Stromal cell of bone marrow (primary cell): Measurements from ENCODE around the gene ZNF516.

Source experiments
- DNase-seq: peaks from one replicate; pipeline ENCODE4 v3.0.0-alpha.2; 2012; ENCODE audit warnings: low read depth

ZNF516 gene

DNA sequence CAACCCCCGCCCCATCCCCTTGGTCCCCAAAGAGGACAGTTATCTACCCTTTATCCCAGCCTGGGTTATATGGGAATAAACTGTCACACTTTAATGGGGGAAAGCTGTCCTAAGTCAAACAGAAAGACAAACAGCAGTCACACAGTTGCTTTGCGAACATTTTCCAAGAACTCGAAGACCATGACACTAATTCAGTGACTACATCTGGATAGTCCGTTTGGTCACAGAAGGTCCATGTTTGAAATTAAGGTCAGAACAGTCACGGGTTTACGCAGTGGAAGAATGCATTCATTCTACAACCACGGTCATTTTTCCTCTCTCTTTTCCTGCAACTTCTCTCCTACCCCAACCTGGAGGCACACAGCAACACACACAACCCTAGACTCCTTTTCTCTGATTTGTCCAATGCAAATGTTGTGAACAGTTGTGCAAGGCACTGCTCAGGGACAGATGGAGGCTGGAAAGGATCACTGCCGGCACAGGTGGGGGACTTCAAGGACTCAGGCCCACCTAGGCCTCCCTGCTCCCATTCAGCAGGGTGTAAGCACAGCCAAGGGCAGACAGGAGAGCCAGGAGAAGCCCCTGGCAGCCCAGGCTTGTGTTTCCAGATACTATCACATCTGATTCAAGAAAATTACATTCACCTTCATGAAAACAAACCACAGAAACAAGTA is 39.9 kb downstream of the ZNF516 start:
- no peak for DNase-seq

DNA sequence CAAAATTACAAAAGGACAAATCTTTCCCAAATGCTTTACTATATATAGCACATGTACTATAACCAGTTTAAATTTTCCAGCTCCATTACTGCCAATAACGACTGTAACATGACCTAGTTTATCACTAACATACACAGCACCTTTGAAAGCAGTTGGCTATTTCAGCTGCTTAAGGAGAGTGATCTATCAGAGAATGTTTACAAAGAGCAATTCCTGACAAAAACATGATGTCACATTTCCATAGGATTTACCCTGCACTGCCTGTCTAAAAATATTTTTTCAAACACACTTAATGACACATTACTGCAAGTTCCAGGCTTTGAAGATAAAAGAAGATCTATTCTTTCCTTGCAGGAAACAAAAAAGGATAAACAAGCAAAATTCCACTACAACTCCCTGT is 40.6 kb downstream of the ZNF516 start:
- DNase-seq: no peak

DNA sequence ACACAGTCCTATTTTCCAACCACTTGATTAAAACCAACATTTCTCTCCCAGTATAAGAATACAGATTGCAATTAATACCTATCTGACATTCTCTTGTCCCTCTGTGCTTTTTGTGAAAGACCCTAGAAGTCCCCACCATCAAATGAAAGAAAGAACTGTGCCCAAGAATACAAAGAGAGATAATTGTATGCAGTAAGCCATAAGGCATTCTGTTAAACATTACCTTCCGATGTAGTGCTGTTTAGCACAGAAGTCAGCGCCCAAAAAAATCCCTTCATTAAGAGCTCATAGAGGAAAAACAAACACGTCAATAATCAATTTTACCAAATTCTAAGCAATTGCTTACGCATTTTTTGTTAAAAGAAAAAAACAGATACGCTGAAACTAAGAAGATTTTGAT is 41.1 kb downstream of the ZNF516 start:
- DNase-seq: no peak

DNA sequence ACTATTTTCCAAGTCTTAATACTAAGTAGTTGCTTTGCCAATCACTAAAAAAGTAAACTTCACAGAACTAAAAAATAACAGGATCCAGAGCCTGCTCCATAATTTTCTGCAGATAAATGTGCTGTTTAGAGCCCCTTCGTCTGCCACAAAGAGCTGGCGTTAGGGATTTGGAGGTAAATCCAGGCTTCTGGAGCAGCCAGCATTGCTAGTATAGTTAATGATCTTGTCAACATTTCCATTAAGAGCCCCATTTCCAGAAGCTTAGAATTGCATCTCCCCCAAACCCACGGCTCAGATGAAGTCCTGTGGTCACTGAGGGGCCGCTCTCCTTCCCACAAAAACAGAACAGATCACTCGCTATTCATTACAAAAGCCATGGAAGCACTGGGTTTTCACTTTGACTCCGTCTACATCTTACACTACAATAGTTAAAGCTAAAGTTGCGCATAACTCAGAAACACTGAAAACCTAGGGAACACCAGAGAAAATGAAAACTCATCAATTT is 41.9 kb downstream of the ZNF516 start:
- DNase-seq: no peak

DNA sequence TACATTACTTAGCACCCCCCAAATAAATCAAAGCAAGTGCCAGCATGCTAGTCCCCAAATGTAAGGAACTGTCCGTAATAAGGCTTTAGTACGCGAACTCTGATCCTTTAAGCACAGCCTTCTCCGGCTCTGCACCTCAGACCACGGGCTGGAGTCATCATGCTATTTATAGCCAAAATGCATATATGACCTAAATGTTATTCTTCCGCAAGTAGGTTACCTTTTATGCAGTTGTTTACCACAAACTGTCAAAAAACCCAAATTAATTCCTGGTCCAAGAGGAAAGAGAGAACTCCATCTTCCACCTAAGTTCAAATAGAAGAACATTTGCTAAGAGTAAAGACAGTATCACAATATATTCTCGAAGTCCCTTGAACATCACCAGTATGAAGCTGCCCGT is 42.7 kb downstream of the ZNF516 start:
- no peak for DNase-seq

DNA sequence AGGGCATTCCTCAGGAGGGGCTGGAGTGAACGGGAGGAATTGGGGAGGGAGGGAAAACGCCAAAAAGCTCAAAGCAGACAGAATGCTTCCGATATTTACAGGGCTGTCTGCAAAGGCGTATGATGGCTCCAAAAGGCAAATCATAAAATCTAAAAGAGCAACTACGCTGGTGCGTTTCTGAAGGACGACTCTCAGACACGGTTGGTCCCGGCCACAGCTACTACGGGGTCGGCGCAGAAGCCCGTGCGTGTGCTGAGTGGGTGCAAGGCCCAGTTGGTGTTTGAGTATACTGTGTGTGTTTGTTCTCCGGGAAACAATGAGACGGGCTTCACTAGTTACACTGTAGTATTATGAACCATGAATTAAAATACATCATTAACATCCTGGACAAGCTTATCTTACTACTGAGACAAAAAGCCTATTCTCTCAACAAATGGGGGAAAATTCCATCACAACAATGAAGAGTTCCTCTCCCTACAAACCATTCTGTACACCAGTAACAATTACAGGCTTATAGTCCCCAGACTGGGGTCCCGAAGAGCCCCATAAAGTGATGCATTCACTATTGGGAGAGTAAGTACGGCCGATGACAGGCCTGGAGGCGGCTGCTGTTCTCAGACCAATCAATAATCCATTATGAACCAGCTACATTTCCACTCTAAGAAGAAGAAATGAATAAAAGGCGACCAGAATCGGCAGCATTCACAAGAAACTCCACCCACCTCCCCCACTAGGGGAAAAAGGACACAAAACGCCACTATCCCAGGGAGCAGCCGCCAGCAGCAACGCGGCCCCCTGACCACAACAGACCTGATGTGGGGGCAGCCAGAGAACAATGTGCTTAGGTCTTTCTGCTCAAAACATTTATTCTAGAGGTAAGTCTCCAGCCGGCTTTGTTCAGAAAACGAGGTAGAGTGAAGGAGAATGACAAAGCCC is 43.4 kb downstream of the ZNF516 start:
- DNase-seq: no peak

DNA sequence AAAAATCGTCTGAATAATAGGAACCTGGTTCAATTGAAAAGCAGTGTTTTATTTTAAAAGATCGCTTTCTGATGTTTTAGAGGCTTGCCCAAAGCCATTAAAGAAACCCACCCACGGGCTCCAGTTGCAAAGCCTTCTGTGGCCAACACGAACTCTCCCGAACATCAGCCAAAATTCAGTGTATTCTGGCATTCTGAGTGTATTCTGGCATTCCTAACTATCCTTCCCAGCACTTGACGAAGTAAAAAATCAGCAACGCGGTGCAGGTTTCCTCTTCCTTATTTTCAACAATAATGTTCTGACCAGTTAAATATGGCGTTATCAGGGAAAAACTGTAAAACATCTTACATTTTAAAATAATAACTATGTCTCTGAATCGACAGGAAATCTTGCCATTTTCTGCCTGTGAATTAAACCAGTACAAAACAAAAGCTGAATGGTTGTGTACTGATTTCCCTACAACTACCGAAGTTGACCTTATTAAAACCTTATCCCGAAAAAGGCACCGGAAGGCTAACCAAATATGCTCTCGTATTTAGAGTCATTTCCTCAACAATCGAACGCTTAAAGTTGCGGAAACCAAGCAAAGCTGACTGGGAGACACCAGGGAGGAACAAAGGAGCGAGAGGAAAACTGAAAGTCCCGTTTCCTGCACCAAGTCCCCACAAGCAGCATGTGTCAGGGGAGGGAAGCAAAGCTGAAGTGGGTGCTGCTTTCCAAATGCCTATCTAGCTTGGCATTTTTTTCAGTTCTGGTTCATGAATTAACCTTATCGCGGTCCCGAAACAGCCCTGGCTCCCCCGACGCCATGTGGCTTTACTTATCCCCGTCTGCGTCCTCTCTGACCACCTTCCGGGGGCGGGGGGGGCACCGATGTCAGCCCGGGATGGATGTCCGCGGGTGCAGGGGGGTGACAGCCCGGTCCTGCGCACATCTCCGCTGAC is 44.3 kb downstream of the ZNF516 start:
- peak; percentile 53 for DNase-seq

DNA sequence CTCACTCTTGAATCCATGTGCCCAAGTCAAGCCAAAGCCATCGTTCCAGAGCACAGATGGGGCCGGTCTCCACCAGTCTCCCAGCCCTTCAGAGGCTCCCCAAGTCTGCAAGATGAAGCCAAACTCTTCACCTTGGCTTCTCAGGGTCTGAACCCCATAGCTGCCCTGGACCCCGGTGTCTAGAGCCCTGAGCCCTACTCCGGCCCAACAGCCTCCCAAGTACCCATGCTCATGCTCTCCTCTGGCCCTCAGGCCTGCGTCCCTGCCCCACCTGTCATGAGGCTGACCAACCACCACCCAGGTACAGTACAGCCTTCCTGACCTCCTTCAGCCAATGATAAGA is 46.0 kb downstream of the ZNF516 start:
- DNase-seq: no peak

DNA sequence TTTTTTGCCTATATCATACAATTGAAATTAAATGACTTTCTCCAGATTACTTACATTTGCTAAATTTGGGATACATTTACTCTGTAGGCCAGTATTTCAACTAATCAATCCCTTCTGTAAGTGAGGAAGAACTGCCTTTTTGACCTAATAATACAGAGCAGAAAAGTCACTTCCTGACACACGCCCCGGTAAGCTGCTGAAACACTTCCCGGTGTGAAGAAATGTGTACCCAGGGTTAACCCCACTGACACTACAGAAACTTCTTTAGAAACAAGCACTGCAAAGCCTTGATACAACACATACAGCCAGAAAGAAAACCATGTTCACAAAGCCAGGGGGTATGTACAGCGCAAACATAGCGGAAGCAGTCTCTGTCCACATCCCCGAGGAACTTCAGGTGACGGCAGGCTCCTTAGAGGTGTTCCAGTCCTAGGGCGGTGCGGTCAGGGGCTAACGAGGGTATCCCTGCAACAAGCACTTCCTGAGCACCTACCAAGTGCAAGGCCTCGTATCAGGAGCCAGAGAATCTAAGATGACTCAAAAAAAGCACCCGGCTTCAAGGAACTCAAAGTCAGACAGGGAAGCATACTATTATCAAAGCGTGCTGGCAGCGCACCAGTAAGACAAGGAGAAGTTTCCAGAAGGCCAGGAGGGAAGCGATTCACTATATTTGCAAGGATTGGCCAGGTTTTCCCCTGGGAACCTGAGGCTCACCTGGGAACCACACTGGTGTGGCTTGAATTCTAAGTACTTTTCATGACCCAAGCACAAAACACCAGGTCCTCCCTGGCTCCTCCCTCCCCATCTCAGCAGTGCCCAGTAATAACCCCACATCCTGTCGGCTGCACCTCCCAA is 46.6 kb downstream of the ZNF516 start:
- DNase-seq: no peak

DNA sequence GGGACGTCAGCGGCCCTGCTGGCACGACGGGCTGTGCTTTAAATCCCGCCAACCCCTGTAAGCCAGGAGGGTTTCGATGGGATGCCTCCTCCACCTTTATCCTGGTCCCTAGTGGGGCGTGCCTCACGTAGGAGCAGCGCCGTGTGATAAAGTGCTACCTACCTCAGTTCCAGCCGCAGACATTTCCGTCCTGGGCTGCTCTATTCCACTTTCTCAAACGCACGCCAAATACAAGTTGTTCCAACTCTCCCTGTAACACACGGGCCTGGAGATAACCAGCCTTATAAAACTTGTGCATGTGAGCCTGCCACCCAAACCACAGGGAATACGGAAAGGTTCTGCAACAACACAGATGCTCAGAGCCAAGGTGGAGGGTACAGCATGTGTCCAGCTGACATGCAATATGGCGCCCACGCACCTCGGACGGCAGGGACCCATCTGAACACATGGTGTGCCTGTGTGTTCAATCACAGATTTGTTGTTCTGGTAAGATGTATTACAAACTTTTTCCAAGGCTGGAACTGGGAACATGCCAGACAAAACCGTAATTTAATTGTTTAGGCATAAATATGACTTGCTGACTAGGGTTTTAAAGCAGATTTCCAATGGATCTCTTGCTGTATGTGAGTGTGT is 47.7 kb downstream of the ZNF516 start:
- no peak for DNase-seq

DNA sequence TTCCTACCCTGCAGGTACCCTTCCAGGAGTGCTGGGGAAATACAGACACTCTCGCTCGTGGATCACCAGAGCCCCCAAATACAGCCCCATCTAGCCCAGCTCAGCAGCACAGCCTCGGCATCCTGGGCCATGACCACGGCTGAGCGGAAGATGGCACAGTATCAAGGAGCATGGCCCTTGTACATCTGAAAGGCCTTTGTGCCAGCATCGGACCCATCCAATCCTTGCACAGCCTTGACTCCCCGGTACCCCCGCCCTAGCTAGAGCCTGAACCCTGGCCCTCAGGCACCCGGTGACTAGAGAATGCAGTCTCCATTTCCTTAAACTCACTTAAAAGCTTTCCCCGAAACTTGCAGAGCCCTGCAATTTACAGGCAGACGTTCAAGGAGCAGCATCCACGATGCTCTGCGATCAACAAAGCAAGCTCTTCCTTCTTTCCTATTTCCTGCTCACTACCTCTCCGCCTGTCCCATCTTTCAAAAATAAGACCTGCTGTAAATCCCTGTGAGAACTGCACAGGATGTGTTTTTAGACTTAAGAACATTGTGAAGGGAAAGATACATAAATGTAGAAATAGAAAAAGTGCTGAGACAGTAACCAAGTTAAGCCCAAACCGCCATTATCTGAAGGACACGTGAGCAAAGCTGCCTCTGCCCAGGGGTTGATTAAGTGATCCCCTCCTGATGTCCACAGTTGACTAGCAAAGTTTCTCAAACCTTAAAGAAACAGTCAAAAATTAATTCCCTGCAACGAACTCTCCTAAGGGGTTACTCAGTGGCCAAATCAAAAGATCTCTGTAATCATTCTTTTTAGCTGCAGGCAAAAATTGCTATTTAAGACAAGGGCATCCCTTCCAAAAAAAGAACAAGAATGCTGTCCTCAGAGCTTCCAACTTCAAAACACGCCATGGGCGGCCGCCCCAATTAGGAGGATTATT is 48.5 kb downstream of the ZNF516 start:
- DNase-seq: no peak

DNA sequence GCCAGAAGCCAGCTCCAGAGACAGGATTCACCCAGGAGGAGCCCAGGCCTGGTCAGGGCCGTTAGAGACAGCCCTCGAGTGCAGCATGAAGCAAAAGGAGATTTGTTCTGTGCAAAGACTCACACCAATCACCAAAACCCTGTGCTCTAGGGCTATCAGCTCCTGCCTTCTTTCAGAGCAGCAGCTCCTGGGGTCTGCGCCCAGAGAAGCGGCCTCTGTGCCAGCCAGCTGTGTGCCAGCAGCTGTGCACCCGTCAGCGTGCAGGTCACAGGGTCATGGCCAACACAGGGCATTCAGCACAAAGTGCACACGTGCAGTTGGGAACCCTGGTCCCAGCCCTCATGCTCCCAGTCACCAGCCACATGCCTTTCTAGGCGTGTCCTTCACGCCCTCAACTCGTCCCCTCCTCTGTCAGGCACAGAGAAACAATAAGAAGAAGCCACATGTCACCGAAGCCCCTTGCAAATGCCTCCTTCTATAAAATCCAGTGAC is 49.3 kb downstream of the ZNF516 start:
- no peak for DNase-seq

DNA sequence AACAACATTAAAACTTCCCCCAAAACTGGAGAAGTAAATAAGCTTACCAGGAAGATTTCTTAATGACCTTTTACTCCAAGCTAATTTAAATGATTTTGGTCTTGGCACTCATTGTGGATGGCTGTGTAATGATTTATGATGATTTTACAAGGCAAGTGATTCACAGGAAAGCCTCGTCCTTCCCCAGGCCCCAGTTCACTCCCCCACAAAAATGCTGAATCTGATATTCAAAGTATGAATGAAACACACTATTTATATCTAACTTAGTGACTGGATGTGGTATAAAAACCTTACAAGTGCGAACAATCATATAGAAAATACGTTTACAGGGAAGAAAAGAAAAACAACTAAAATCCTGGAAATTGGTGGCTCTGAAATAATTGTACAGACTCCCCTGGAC is 49.8 kb downstream of the ZNF516 start:
- DNase-seq: peak; percentile 62

DNA sequence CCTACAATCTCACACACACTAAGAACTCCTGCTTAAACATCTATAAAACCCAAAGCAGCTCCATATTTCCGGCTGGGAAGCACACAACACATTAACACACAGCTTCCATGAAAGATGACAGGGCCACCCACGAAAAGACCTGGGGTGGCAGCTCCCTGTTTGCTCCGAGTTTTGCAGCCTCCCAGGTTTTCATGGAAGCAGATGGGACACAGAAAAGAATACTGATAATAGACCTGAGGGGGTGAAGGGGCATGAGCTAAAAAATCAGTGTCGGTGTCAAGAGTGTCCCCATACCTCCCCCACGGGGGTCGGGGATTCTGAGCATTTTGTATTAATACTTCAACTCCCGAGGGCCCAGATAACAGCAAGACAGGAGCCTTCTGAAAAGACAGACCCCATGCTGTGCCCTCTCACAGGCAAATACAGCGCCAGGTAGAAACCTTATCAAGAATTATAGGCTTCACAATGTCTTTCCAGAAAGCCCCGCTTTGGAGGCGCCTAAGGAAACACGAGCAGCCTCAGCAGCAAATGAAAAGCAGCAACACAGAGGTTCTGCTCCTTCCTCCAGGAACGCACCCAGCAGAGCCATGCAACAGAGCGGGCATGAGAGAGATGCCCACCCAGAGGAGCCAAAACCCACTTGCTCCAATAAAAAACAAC is 50.5 kb downstream of the ZNF516 start:
- no peak for DNase-seq

DNA sequence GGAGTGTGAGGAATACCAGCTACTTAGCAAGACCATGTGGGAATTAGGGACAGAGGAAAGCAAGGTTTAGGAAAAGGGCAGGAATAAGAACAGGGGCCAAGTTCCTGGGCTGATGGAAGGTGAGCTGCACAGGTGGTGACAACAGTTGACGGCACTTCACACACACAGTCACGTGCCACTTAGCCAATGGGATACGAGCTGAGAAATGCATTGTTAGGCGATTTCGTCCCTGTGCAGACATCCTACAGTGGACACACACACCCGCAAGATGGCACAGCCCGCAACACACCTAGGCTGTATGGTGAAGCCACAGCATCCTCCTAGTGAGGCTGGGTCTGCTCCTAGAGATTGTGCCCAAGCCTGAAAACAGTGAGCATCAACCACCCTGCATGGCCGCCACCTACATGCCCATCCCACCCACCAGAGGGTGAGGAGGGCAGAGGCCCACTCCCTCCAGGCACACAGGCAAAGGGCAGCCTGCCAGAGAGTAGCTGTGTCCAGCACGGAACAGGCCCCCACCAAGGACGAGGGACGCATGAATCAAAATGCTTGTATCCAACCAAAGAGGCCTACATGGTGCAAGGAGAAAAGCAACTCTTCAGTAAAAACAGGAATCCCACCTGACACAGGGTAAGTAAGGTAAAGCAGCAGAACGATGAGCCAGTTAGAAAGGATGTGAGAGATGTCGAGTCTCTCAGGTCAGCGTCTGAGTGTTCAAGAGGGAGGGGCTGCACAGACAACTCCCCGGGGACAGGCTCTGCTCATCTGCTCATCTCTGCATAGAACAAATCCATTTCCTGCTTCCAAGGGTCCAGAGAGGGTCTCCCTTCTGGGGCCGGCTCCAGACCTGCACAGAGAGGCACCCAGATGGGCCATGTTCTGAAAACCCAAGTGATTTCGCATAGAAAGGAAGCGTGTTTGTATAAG is 51.3 kb downstream of the ZNF516 start:
- DNase-seq: no peak

DNA sequence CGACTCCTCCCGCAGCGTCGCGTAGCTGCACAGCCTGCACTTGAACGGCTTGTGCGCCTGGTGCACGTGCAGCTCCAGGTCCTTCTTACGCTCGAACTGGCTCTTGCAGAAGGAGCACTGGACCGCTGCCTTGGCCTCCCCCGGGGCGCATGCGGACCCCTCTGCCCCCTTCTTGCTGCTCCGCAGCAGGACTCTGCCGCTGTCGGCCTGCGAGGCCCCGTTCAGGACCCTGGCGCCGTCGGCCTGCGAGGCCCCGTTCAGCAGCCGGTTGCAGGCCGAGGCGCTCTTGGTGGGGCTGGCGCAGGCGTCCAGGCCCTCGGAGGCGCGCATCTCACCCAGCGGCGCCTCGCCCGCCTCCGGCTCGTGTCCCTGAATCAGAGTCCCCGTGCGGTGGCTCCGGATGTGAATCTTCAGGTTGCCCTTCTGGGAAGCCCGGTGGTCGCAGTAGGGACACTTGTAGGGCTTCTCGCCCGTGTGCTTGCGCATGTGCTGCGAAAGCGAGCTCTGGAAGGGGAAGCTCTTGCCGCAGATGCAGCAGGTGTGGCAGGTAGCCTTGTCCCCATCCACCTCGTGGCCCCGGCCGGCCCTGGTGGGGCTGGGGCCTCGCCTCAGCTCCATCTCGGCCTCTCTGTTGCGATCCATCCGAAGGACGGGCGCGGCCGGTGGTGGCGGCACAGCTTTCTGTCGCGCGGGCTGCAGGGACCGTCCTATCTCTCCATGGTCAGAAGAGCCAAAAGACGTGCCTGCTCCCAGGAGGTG is 52.5 kb downstream of the ZNF516 start:
- no peak for DNase-seq
